ENCODE results near the gene EFNA3. TPM values are rescaled to one million over a fixed set of nuclear protein-coding genes. Genes with fewer than 3 reads are reported as not detected.

Gene EFNA3
- total RNA-seq, 4 donors from 2014 or later: 0.55 to 1.8 (median 1.6) TPM; not detected in 1

GRCh38 chr1:155037851-155038441, 40.7 kb upstream of the EFNA3 start:
- TF ChIP-seq POLR2A (IDR thresholded peaks at IDR 0.05) (no peak), CTCF (IDR thresholded peaks at IDR 0.05 in 4 of 5, conservative IDR thresholded peaks at IDR 0.05 in 1 of 5) (no peak)
- peak overlapping the region in 1 of 4 donors; percentile 81 for H3K27ac ChIP-seq
- peaks cover 0 to 10% of the 10 kb centered on the region in 2 donors for H3K4me1 ChIP-seq
- H3K36me3 ChIP-seq: no peaks in the 10 kb centered on the region
- in situ Hi-C loops (cut with MboI; ENCODE audit: low sequenced_read_pairs in 4 of 4): no loop called here
- ATAC-seq: no peak
- H3K27me3 ChIP-seq: no peaks in the 10 kb centered on the region
- intact Hi-C loops (cut with DNase I; ENCODE audit: low total_unique reads): no loop called here
- no peaks in the 10 kb centered on the region for H3K9me3 ChIP-seq
- no peak for DNase-seq
- no peak overlapping the region for H3K4me3 ChIP-seq

GRCh38 chr1:155038602-155039307, 39.9 kb upstream of the EFNA3 start:
- DNase-seq (peak in 1 of 2 donors; percentile 45), ATAC-seq (peak; percentile 63 to 92)
- TF ChIP-seq CTCF (IDR thresholded peaks at IDR 0.05 in 4 of 5, conservative IDR thresholded peaks at IDR 0.05 in 1 of 5) (no peak), POLR2A (IDR thresholded peaks at IDR 0.05) (no peak)
- Histone ChIP-seq H3K4me3 (no peak overlapping the region), H3K9me3 (no peaks in the 10 kb centered on the region), H3K27ac (peak overlapping the region; percentile 22 to 81 (median 48)), H3K27me3 (no peaks in the 10 kb centered on the region), H3K36me3 (no peaks in the 10 kb centered on the region), H3K4me1 (peaks cover 0 to 10% of the 10 kb centered on the region in 2 donors)
- intact Hi-C loops (cut with DNase I; ENCODE audit: low total_unique reads): no loop called here
- in situ Hi-C loops (cut with MboI; ENCODE audit: low sequenced_read_pairs in 4 of 4): no loop called here

- in situ Hi-C loops (cut with MboI; ENCODE audit: low sequenced_read_pairs in 4 of 4): no loop called here
- intact Hi-C loops (cut with DNase I; ENCODE audit: low total_unique reads): no loop called here
- Histone ChIP-seq H3K27ac (peak overlapping the region; percentile 22 to 81 (median 48)), H3K9me3 (no peaks in the 10 kb centered on the region), H3K4me1 (peaks cover 0 to 10% of the 10 kb centered on the region in 2 donors), H3K27me3 (no peaks in the 10 kb centered on the region), H3K36me3 (no peaks in the 10 kb centered on the region), H3K4me3 (no peak overlapping the region)
- no peak for ATAC-seq
- no peak for DNase-seq
- TF ChIP-seq CTCF (IDR thresholded peaks at IDR 0.05 in 4 of 5, conservative IDR thresholded peaks at IDR 0.05 in 1 of 5) (no peak), POLR2A (IDR thresholded peaks at IDR 0.05) (no peak)
These were observed 39.3 kb upstream of the EFNA3 start for GRCh38 chr1:155039308-155039669.

GRCh38 chr1:155040358-155041093, 38.1 kb upstream of the EFNA3 start:
- no peak for TF ChIP-seq CTCF (IDR thresholded peaks at IDR 0.05 in 4 of 5, conservative IDR thresholded peaks at IDR 0.05 in 1 of 5)
- TF ChIP-seq POLR2A (IDR thresholded peaks at IDR 0.05): no peak
- no peaks in the 10 kb centered on the region for H3K9me3 ChIP-seq
- peaks cover 9 to 14% of the 10 kb centered on the region in 2 donors for H3K4me1 ChIP-seq
- no peaks in the 10 kb centered on the region for H3K36me3 ChIP-seq
- H3K27ac ChIP-seq: no peak overlapping the region
- H3K27me3 ChIP-seq: no peaks in the 10 kb centered on the region
- ATAC-seq (no peak), DNase-seq (no peak)
- intact Hi-C loops (cut with DNase I; ENCODE audit: low total_unique reads) (no loop called here), in situ Hi-C loops (cut with MboI; ENCODE audit: low sequenced_read_pairs in 4 of 4) (no loop called here)
- no peak overlapping the region for H3K4me3 ChIP-seq

All from gastrocnemius medialis (tissue), 4 donors.